GM18511 (cell line): Measurements from ENCODE around the gene ZNF621.
A peak's percentile ranks its signal among the peaks of the same experiment; 100 is the strongest.

Source experiments
- ATAC-seq: cut with Tn5 transposase; IDR thresholded peaks from one replicate; pipeline ENCODE4 v1.9.1; 2021; ENCODE audit warnings: mild to moderate bottlenecking, moderate library complexity; ENCODE audit not compliant: unreplicated experiment

The ZNF621 gene

GRCh38 chr3:40524568-40525285 lies at the start of gene ZNF621:
ZNF621 (plus strand) TSS chr3:40524960; CDS start chr3:40525841, 881 bp downstream.
- peak; percentile 100 for ATAC-seq

GRCh38 chr3:40476478-40477470 lies 48.0 kb upstream of the ZNF621 start, which contains the start of gene ZNF619:
ZNF619 (plus strand) TSS chr3:40477122; CDS start chr3:40477980, 858 bp downstream.
- ATAC-seq: peak; percentile 86

GRCh38 chr3:40477666-40478065 lies 47.1 kb upstream of the ZNF621 start:
- ATAC-seq: no peak

- no peak for ATAC-seq
These were observed 37.6 kb upstream of the ZNF621 start for GRCh38 chr3:40487172-40487571.

- ATAC-seq: no peak
These were observed 33.8 kb upstream of the ZNF621 start for GRCh38 chr3:40490916-40491315.

GRCh38 chr3:40494698-40495097 lies 30.1 kb upstream of the ZNF621 start:
- ATAC-seq: no peak

GRCh38 chr3:40497288-40497687 lies 27.5 kb upstream of the ZNF621 start:
- ATAC-seq: no peak

- ATAC-seq: no peak
These were observed 24.8 kb upstream of the ZNF621 start for GRCh38 chr3:40499952-40500351.

GRCh38 chr3:40502034-40502433 lies 22.7 kb upstream of the ZNF621 start:
- no peak for ATAC-seq

GRCh38 chr3:40504636-40505430 lies 19.9 kb upstream of the ZNF621 start:
- ATAC-seq: no peak

- peak; percentile 90 for ATAC-seq
These were observed 18.9 kb upstream of the ZNF621 start, which contains the start of gene ZNF620 for GRCh38 chr3:40505599-40506462. ZNF620 (plus strand) TSS chr3:40506039; CDS start chr3:40506353, 314 bp downstream.

GRCh38 chr3:40511031-40511718 lies 13.6 kb upstream of the ZNF621 start:
- ATAC-seq: no peak

- ATAC-seq: no peak
These were observed 8.6 kb upstream of the ZNF621 start for GRCh38 chr3:40516201-40516600.

GRCh38 chr3:40518067-40518466 lies 6.7 kb upstream of the ZNF621 start:
- no peak for ATAC-seq

- no peak for ATAC-seq
These were observed 5.9 kb upstream of the ZNF621 start for GRCh38 chr3:40518848-40519247.

GRCh38 chr3:40521254-40521653 lies 3.5 kb upstream of the ZNF621 start:
- no peak for ATAC-seq

- no peak for ATAC-seq
These were observed 979 bp upstream of the ZNF621 start for GRCh38 chr3:40523781-40524180.

GRCh38 chr3:40524222-40524567 lies 565 bp upstream of the ZNF621 start:
- ATAC-seq: peak; percentile 24

- ATAC-seq: no peak
These were observed 3.7 kb downstream of the ZNF621 start for GRCh38 chr3:40528426-40528825.
